Uterus (tissue), 4 donors: ENCODE data around the gene TMEM129. TPM values are rescaled to one million over a fixed set of nuclear protein-coding genes. Genes with fewer than 3 reads are reported as not detected.

ENCODE experiments used
- DNase-seq, 2 donors: peaks; one replicate each; pipeline ENCODE4 v3.0.0-alpha.2; 2019 to 2020
- H3K27ac ChIP-seq, 2 donors: fragments of 200-600 bp; sonication (generic); 1 replicate in 1 of 2; 2 replicates in 1 of 2; pipeline ENCODE4 v1.5.1; 2016 to 2018
- H3K27me3 ChIP-seq, 2 donors: fragments of 200-600 bp; sonication (generic); one replicate each; pipeline ENCODE4 v1.5.1; 2018 to 2019; ENCODE audit warnings: control low read depth in 1 of 2
- H3K36me3 ChIP-seq, 2 donors: fragments of 200-600 bp; sonication (generic); one replicate each; pipeline ENCODE4 v1.5.1; 2019; ENCODE audit warnings: control low read depth in 1 of 2
- H3K4me1 ChIP-seq, 2 donors: fragments of 200-600 bp; sonication (generic); one replicate each; pipeline ENCODE4 v1.5.1; 2018 to 2019; ENCODE audit warnings: control low read depth in 1 of 2
- H3K4me3 ChIP-seq, 2 donors: fragments of 200-600 bp; sonication (generic); 1 replicate in 1 of 2; 2 replicates in 1 of 2; pipeline ENCODE4 v1.5.1; 2018 to 2019; ENCODE audit warnings: mild to moderate bottlenecking in 1 of 2
- H3K9me3 ChIP-seq, 2 donors: fragments of 200-600 bp; sonication (generic); one replicate each; pipeline ENCODE4 v1.5.1; 2019; ENCODE audit warnings: control low read depth in 1 of 2
- CTCF ChIP-seq, 4 experiments: fragments of 200-600 bp in 2 of 4; fragments of 450-650 bp in 2 of 4; sonication (generic) in 2 of 4; IDR thresholded peaks; one replicate each; pipeline ENCODE4 v1.5.1; 2016 to 2019; ENCODE audit warnings: antibody characterized with exemption in 4 of 4, mild to moderate bottlenecking in 2 of 4, moderate library complexity in 1 of 4
- POLR2A ChIP-seq, 2 donors: fragments of 450-650 bp; IDR thresholded peaks; one replicate each; pipeline ENCODE4 v1.6.1; 2016; ENCODE audit warnings: antibody characterized with exemption in 2 of 2, mild to moderate bottlenecking in 1 of 2, moderate library complexity in 1 of 2
- intact Hi-C: fragments of 100-400 bp; cut with DNase I; formaldehyde crosslinking; loops from one replicate; pipeline ENCODE4 v1.15.1; 2023; ENCODE audit warnings: low total_unique reads
- total RNA-seq, 4 donors: library from RNA; depleted of rRNA in 3 of 4; stranded (reverse); fragments of >200 nt in 3 of 4; gene quantifications; one replicate each; pipeline versions ENCODE4 v1.1.0 to v1.2.4, GENCODE V29; 2014 to 2023
- donor health status: DM: yes; HTN: yes; CAD: no.

TMEM129 gene
- total RNA-seq, 4 donors from 2014 or later, result 31.0 to 99.7 (median 42.7) TPM

- TF ChIP-seq CTCF (IDR thresholded peaks at IDR 0.05), result no peak
- TF ChIP-seq POLR2A (IDR thresholded peaks at IDR 0.05), result no peak
- no peak overlapping the region for H3K27ac ChIP-seq
- no peaks in the 10 kb centered on the region for H3K9me3 ChIP-seq
- peaks cover 0 to 5% of the 10 kb centered on the region in 2 donors for H3K4me1 ChIP-seq
- intact Hi-C loops, result no loop called here
- DNase-seq, result no peak
- no peaks in the 10 kb centered on the region for H3K36me3 ChIP-seq
- H3K4me3 ChIP-seq, result no peak overlapping the region
- H3K27me3 ChIP-seq, result no peaks in the 10 kb centered on the region
Measured at GRCh38 chr4:1754336-1754735, 33.2 kb upstream of the TMEM129 start.

- Histone ChIP-seq H3K4me1 (peaks cover 0 to 5% of the 10 kb centered on the region in 2 donors), H3K27me3 (no peaks in the 10 kb centered on the region), H3K36me3 (no peaks in the 10 kb centered on the region), H3K27ac (no peak overlapping the region), H3K9me3 (no peaks in the 10 kb centered on the region), H3K4me3 (no peak overlapping the region)
- intact Hi-C loops, result no loop called here
- no peak for DNase-seq
- TF ChIP-seq CTCF (IDR thresholded peaks at IDR 0.05) (no peak), POLR2A (IDR thresholded peaks at IDR 0.05) (no peak)
Measured at GRCh38 chr4:1753697-1754311, 32.7 kb upstream of the TMEM129 start.

GRCh38 chr4:1753294-1753696, 32.2 kb upstream of the TMEM129 start:
- Histone ChIP-seq H3K4me1 (peaks cover 0 to 5% of the 10 kb centered on the region in 2 donors), H3K27me3 (no peaks in the 10 kb centered on the region), H3K27ac (no peak overlapping the region), H3K4me3 (no peak overlapping the region), H3K9me3 (no peaks in the 10 kb centered on the region), H3K36me3 (no peaks in the 10 kb centered on the region)
- intact Hi-C loops, result no loop called here
- TF ChIP-seq POLR2A (IDR thresholded peaks at IDR 0.05) (no peak), CTCF (IDR thresholded peaks at IDR 0.05) (no peak)
- no peak for DNase-seq

GRCh38 chr4:1752284-1753041, 31.3 kb upstream of the TMEM129 start:
- no peaks in the 10 kb centered on the region for H3K36me3 ChIP-seq
- intact Hi-C loops, result no loop called here
- peaks cover 0 to 5% of the 10 kb centered on the region in 2 donors for H3K4me1 ChIP-seq
- TF ChIP-seq POLR2A (IDR thresholded peaks at IDR 0.05), result no peak
- TF ChIP-seq CTCF (IDR thresholded peaks at IDR 0.05), result no peak
- no peak overlapping the region for H3K4me3 ChIP-seq
- H3K27ac ChIP-seq, result no peak overlapping the region
- DNase-seq, result no peak
- no peaks in the 10 kb centered on the region for H3K27me3 ChIP-seq
- no peaks in the 10 kb centered on the region for H3K9me3 ChIP-seq

- Histone ChIP-seq H3K27ac (no peak overlapping the region), H3K4me1 (peaks cover 0 to 5% of the 10 kb centered on the region in 2 donors), H3K27me3 (no peaks in the 10 kb centered on the region), H3K36me3 (no peaks in the 10 kb centered on the region), H3K9me3 (no peaks in the 10 kb centered on the region), H3K4me3 (no peak overlapping the region)
- intact Hi-C loops, result no loop called here
- DNase-seq, result no peak
- TF ChIP-seq CTCF (IDR thresholded peaks at IDR 0.05) (no peak), POLR2A (IDR thresholded peaks at IDR 0.05) (no peak)
Measured at GRCh38 chr4:1751919-1752283, 30.8 kb upstream of the TMEM129 start.
